Measurements from ENCODE around the gene RADIL.

GRCh38 chr7:4786015-4786414 is 97.5 kb downstream of the RADIL start:
- TF ChIP-seq ZNF677 (tag by site-specific recombination; IDR thresholded peaks at IDR 0.05): no peak
- no peak for TF ChIP-seq REPIN1 (tag by site-specific recombination; IDR thresholded peaks at IDR 0.05; ENCODE audit: low read depth)
- TF ChIP-seq, protein P1, sequence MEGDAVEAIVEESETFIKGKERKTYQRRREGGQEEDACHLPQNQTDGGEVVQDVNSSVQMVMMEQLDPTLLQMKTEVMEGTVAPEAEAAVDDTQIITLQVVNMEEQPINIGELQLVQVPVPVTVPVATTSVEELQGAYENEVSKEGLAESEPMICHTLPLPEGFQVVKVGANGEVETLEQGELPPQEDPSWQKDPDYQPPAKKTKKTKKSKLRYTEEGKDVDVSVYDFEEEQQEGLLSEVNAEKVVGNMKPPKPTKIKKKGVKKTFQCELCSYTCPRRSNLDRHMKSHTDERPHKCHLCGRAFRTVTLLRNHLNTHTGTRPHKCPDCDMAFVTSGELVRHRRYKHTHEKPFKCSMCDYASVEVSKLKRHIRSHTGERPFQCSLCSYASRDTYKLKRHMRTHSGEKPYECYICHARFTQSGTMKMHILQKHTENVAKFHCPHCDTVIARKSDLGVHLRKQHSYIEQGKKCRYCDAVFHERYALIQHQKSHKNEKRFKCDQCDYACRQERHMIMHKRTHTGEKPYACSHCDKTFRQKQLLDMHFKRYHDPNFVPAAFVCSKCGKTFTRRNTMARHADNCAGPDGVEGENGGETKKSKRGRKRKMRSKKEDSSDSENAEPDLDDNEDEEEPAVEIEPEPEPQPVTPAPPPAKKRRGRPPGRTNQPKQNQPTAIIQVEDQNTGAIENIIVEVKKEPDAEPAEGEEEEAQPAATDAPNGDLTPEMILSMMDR (tag by site-specific recombination; IDR thresholded peaks at IDR 0.05): no peak
- TF ChIP-seq, protein P2, sequence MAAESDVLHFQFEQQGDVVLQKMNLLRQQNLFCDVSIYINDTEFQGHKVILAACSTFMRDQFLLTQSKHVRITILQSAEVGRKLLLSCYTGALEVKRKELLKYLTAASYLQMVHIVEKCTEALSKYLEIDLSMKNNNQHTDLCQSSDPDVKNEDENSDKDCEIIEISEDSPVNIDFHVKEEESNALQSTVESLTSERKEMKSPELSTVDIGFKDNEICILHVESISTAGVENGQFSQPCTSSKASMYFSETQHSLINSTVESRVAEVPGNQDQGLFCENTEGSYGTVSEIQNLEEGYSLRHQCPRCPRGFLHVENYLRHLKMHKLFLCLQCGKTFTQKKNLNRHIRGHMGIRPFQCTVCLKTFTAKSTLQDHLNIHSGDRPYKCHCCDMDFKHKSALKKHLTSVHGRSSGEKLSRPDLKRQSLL (tag by site-specific recombination; IDR thresholded peaks at IDR 0.05): no peak
